Stimulated activated CD8-positive, alpha-beta memory T cell treated with anti-CD3 and anti-CD28 coated beads, Interleukin-4, amount 100 ng/mL, for 1 hour (primary cell): ENCODE data around the gene AKT3.

Experiments used
- DNase-seq, 2 donors: peaks; one replicate each; pipeline ENCODE4 v3.0.0-alpha.2; 2020; ENCODE audit warnings: low read depth in 2 of 2, low spot score in 1 of 2

Gene AKT3

DNA sequence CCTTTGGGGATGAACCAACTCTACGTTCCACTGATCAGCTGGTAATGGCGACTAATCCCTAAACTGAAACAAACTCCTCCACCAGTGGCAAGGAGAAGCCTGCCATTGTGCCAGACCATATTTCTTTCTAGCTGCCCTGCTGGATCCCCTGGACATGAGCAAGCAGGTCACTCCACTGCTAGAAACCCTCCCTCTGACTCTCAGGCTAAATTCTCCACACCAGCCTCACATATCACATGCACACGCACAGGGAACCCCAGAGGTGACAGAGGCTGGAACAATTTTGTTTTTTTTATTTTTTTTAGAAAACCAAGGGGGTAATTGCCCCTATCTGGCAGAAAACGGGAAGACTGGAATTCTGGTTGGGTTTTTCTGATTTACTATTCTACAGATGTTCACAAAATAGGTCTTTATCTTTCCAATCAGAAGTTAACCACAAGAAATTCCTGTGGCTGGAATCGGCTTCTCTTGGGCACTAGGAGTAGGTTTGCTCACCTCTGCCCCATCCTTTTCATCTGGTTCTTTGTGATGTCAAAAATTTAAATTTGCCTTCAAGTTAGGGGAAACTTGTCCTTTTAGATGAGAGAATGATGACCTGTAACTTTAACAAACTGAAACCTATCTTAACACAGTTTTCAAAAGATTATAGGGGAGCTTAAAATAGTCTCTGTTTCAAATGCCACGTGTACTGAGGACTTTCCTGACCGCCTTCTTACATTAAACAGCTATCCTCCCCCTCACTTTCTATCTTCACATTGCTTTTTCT lies 336.1 kb downstream of the AKT3 start:
- no peak for DNase-seq

GRCh38 chr1:243510928-243511327 lies 339.1 kb downstream of the AKT3 start:
- DNase-seq, result no peak

DNA sequence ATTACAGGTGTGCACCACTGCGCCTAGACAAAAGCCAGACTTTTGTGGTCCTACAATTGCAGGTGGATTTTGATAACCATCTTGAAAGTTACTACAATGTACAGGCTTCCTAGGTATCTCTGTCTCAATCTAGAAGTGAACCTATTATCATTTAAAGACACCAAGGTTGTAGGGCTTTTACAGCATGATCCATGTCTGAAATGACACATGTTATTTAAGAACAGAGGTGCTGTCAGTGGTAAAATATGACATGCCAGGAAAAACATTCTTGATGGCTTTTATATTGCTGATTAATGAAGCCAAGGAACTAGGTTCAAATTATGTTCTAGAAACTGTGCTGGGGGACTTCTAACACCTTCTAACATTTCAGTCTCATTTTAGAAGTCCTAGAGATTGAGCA lies 341.1 kb downstream of the AKT3 start:
- DNase-seq, result no peak

DNA sequence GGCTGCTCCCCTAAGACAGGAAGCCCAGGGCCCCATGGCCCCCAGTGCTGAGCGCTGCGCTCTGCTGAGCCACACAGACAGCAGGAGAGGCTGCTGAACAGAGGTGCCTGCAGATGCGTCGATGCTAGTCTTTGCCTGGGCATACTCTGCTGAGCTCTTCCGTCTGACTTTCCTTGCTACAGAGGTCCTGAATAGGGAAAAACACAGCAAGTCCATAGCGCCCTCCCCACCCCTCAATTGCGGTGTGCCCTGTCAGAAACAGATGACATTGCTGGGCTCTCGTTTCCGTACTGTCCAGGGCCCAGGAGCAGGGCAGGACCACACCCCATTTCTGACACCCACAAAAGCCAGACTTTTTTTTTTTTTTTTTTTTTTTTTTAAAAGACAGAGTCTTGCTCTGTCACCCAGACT lies 341.7 kb downstream of the AKT3 start:
- DNase-seq, result peak in 1 of 2 donors; percentile 24

DNA sequence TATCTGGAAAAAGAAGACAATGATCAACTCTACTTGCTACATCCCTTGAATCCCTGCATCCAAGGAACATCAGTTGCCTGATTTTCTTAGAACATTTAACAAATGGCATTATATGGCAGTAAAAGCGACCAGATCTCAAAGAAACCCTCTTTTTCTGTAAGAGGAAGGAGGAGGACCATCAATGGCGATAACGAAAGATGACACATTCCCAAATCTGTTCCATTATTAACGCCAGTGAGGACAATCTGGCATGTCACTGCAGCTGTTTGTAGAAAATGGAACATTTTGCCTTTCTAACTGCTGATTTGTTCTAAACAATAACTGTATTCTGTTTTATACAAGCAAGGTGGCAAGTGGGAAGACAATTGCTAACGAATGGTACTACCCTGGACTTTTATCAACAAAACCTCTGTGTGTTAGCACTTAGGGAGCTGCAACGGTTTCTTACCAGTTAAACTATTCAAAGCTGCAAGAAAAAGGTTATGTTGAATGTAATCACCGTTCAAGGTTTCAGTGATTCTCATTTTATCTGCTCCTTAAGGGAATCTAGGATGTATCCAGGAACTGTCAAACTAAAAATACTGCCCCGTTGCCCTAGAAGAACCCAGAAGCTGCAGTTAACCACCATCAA lies 342.3 kb downstream of the AKT3 start:
- no peak for DNase-seq

GRCh38 chr1:243507001-243507671 lies 342.9 kb downstream of the AKT3 start:
- no peak for DNase-seq

- no peak for DNase-seq
These were observed 343.9 kb downstream of the AKT3 start for GRCh38 chr1:243505986-243506689.

DNA sequence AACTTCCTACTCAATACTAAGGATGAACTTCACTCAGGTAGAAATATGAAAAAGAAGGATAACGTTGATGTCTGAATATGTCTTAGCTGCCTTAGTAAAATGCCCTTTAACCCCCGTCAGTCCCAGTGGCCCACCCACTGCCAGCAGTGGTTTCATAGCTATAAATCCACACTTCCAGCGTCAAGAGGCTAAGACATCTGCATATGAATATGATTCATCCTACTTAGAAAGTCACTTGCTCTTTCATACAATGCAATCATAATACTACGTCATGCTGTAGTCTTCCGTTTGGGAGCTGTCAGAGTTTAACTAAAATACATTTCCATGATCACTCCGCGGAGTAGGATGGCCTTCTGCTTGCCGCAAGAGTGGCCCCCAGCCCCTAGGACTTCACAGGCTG lies 346.9 kb downstream of the AKT3 start:
- DNase-seq, result no peak

- DNase-seq, result no peak
These were observed 349.0 kb downstream of the AKT3 start for GRCh38 chr1:243501002-243501401.

DNA sequence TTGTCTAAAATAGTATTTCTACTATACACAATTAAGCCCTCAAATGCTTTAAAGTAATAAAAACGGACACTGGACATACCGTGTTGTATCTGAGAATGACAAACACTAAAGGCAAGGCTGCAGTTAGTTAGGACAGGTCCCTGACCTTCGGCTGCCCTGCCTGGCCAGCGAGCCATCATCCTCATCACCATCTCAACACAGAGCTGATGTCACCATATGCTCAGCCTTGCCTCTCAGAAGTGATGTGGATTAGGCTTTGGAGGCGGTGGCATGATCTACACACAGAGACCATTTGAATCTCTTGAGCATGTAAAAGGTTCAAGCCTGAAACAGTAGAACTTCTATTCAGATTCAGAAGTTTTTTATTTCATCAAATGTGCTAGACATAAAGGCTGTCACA lies 349.5 kb downstream of the AKT3 start:
- DNase-seq, result no peak

- no peak for DNase-seq
These were observed 350.3 kb downstream of the AKT3 start for GRCh38 chr1:243499711-243500110.

DNA sequence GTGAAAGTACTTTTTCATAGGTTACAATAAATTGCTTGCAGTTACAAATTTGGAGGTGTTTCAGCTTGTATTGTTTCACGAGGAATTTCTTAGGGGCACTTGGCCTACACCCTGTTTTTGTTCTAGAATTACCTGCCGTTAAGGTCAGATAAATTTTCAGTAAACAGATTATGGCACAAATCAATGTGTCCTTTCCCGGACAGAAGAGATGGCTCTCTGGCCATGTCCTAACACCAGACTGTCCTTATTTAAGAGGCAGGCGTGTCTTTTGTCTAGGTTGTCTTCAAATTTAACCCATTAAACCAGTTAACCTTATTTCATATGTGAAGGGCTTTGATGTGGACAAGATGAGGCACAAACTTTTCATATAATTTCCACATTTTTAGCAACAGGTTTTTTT lies 350.8 kb downstream of the AKT3 start:
- no peak for DNase-seq

- DNase-seq, result no peak
These were observed 351.9 kb downstream of the AKT3 start for GRCh38 chr1:243497939-243498681.

GRCh38 chr1:243496806-243497205 lies 353.2 kb downstream of the AKT3 start:
- no peak for DNase-seq

- no peak for DNase-seq
These were observed 353.8 kb downstream of the AKT3 start for GRCh38 chr1:243496187-243496646.

DNA sequence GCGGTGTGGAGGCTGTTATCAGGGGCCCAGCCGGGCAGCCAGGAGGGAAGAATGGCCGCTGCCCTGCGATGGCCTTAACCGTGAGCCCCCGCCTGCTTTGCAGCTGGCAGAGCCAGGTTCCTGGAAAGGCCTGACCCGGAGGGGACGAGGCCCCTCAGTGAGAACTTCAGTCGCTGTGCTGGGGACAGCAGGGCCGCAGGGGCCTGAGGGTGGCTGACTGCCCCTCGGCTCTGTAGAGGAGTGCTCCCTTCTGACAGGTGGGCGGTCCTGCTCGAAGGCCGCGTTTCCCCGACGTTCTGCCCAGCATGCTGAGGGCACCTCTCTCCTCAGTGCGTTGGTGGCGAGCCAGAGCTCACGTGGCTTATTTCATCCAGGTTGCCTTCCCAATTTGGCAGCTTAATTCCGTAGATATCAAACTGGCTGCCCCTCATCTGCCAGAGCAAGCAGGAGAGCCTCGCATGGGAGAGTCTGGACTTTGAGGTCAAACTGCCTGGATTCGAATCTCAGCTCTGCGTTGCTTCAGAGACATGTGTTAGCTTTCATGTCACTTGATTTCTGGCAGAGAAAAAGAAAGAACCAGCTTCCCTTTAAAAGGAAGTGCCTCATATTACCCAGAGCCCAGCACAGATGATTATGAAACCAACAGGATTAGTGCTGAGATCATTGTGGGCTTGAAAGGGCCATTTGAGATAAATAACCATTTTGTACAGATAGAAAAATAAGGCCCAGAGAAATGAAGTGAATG lies 354.4 kb downstream of the AKT3 start:
- DNase-seq, result no peak

DNA sequence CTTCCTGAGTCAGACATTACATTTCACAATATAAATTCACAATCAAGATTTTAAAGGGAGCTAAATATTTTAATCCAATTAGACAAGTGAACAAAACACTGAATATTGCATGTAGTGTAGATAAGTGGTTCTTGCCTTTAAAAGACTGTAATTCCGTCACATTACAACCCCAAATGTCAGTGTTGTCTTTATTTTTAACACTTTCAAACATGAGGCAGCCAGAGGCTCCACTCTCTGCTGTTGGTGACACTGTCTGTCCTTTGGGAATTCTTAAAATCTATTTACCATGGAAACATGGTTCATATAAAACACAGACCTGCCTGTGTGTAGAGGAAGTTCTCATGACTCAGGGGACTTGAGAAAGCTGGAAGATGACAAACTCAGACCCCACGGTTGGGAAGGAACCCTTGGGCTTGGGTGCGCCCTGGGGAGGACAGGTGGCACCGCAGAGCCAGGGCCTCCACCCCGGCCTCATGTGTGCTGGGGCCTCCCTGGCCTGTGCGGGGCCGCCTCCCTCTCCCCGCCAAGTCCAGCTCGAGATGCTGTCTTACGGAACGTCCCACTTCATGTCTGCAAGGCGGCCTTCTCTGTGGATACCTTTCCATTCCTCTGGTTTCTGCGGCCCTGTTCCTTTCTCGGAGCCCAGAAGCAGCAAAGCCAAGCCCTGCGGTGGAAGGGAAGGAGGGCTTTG lies 355.2 kb downstream of the AKT3 start:
- DNase-seq, result no peak

DNA sequence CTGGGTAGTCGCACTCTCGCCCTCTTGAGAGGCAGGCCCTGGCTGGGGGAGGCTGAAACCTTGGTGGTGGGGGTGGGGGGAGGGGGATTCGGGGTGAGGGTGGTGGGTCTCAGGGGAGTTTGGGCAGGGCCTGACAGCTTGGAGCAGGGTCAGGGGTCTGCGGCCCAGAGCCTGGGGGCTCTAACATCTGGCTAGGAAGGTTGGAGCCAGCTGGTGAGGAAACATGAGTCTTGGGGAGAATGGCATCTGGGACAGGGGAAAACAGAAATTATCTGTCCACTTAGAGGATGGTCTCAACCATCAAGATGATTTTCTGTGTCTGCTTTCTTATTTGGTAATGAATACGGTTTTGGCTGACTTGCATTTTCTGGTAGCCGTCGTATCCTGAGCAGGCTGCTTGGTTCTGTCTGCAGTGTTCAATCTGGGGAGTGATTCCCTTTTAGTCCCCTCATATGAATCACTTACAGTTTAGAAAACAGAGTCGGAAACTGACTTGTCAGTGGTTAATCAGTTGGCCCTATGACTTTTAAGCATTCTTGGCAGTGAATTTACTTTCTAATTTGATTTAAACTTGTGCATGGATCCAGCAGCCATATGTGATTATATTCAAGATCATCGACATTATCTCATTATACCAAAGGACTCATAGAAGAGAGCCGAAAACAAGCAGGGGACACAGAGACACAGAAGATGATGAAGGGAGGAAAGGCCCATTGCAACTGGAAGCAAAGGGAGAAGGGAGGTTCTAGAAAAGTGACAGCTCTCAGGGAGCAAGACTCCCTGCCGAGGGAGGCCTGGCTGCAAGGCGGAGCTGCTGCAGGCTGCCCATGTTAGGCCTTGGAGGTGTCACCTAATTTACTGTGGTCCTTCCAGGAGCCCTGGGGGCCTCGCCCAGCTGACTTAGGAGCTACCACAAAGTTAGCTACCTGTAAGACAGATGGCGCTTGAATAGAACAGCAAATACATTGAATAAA lies 356.6 kb downstream of the AKT3 start:
- no peak for DNase-seq
